Esophagus squamous epithelium (tissue), 5 donors: ENCODE results near the gene ANO5. TPM values are rescaled to one million over a fixed set of nuclear protein-coding genes. Genes with fewer than 3 reads are reported as not detected.

Source experiments
- DNase-seq: peaks from one replicate; lab custom pipeline; 2025; lab: John Stamatoyannopoulos, UW
- H3K27ac ChIP-seq, 4 donors: fragments of 200-600 bp; sonication (generic); one replicate each; pipeline ENCODE4 v1.5.1; 2016 to 2019; ENCODE audit warnings: mild to moderate bottlenecking in 1 of 4
- H3K27me3 ChIP-seq, 4 donors: fragments of 200-600 bp; sonication (generic); 1 replicate in 3 of 4; 2 replicates in 1 of 4; pipeline versions ENCODE4 v1.5.1 to v1.6.0; 2017 to 2021; ENCODE audit warnings: antibody characterized with exemption in 1 of 4
- H3K36me3 ChIP-seq, 3 donors: fragments of 200-600 bp; sonication (generic); one replicate each; pipeline ENCODE4 v1.5.1; 2016 to 2019
- H3K4me1 ChIP-seq, 3 donors: fragments of 200-600 bp; sonication (generic); one replicate each; pipeline ENCODE4 v1.5.1; 2017 to 2019
- H3K4me3 ChIP-seq, 4 donors: fragments of 200-600 bp; sonication (generic); 1 replicate in 3 of 4; 2 replicates in 1 of 4; pipeline ENCODE4 v1.5.1; 2016 to 2019; ENCODE audit warnings: mild to moderate bottlenecking in 2 of 4, moderate library complexity in 1 of 4
- H3K9me3 ChIP-seq, 3 donors: fragments of 200-600 bp; sonication (generic); one replicate each; pipeline ENCODE4 v1.5.1; 2016 to 2019
- POLR2A ChIP-seq, 4 donors: fragments of 450-650 bp; IDR thresholded peaks; one replicate each; pipeline ENCODE4 v1.6.1; 2017; ENCODE audit warnings: antibody characterized with exemption in 4 of 4, mild to moderate bottlenecking in 4 of 4, moderate library complexity in 3 of 4
- WGBS, 2 donors: methylation state at CpG; one replicate each; pipeline ENCODE4 v1.1.5; 2018; 5-methylcytosine and 5-hydroxymethylcytosine counted together
- intact Hi-C: fragments of 100-400 bp; cut with DNase I; formaldehyde crosslinking; loops from one replicate; pipeline ENCODE4 v1.15.0; 2022
- total RNA-seq, 4 donors: library from RNA; depleted of rRNA; stranded (reverse); fragments of >200 nt; gene quantifications; one replicate each; pipeline ENCODE4 v1.1.0, GENCODE V29; 2016
- TF ChIP-seq, protein P1 (sequence below), 6 experiments: fragments of 450-650 bp in 4 of 6; fragments of 200-600 bp in 2 of 6; sonication (generic) in 2 of 6; IDR thresholded peaks; one replicate each; pipeline ENCODE4 v1.5.1; 2016 to 2019; ENCODE audit warnings: antibody characterized with exemption in 6 of 6, mild to moderate bottlenecking in 4 of 6, moderate library complexity in 4 of 6
- donor health status: DM: yes; HTN: yes; CAD: no.

Gene ANO5
- total RNA-seq, 4 donors from 2014 or later, result 0.04 to 2.3 (median 0.39) TPM

DNA sequence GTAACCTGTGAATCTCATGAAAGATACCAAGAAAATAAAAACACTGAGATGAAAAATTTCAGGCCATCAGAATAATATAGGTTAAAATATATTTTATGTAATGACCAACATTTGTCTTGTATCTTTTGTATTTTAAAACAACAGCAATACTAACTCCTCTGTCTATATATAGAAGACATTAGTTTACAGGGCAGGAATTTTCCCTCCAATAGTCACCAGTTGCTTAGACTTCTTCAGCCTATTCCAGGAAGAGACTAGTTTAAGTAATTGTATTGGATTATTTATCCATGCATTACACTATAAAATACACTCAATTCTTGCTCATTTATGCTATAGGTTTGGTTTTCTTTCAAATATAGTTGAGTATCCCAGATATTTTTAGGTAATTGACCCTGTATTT, 24.1 kb downstream of the ANO5 start:
- no peaks in the 10 kb centered on the region for H3K27me3 ChIP-seq
- no peaks in the 10 kb centered on the region for H3K4me1 ChIP-seq
- H3K4me3 ChIP-seq, result no peak overlapping the region
- TF ChIP-seq POLR2A (IDR thresholded peaks at IDR 0.05), result no peak
- TF ChIP-seq, protein P1, sequence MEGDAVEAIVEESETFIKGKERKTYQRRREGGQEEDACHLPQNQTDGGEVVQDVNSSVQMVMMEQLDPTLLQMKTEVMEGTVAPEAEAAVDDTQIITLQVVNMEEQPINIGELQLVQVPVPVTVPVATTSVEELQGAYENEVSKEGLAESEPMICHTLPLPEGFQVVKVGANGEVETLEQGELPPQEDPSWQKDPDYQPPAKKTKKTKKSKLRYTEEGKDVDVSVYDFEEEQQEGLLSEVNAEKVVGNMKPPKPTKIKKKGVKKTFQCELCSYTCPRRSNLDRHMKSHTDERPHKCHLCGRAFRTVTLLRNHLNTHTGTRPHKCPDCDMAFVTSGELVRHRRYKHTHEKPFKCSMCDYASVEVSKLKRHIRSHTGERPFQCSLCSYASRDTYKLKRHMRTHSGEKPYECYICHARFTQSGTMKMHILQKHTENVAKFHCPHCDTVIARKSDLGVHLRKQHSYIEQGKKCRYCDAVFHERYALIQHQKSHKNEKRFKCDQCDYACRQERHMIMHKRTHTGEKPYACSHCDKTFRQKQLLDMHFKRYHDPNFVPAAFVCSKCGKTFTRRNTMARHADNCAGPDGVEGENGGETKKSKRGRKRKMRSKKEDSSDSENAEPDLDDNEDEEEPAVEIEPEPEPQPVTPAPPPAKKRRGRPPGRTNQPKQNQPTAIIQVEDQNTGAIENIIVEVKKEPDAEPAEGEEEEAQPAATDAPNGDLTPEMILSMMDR (IDR thresholded peaks at IDR 0.05), result no peak
- H3K9me3 ChIP-seq, result no peaks in the 10 kb centered on the region
- no peaks in the 10 kb centered on the region for H3K36me3 ChIP-seq
- intact Hi-C loops, result no loop called here
- DNase-seq, result no peak
- no peak overlapping the region for H3K27ac ChIP-seq

- TF ChIP-seq POLR2A (IDR thresholded peaks at IDR 0.05), result no peak
- TF ChIP-seq, protein P1 (IDR thresholded peaks at IDR 0.05), result no peak
- Histone ChIP-seq H3K27me3 (no peaks in the 10 kb centered on the region), H3K4me3 (no peak overlapping the region), H3K36me3 (no peaks in the 10 kb centered on the region), H3K9me3 (no peaks in the 10 kb centered on the region), H3K4me1 (no peaks in the 10 kb centered on the region), H3K27ac (no peak overlapping the region)
- intact Hi-C loops, result no loop called here
- DNase-seq, result no peak
- 92 to 95% methylated on average over 3 of the region's 3 CpGs for WGBS, 2 donors
Measured at GRCh38 chr11:22221143-22221542, 28.3 kb downstream of the ANO5 start.

DNA sequence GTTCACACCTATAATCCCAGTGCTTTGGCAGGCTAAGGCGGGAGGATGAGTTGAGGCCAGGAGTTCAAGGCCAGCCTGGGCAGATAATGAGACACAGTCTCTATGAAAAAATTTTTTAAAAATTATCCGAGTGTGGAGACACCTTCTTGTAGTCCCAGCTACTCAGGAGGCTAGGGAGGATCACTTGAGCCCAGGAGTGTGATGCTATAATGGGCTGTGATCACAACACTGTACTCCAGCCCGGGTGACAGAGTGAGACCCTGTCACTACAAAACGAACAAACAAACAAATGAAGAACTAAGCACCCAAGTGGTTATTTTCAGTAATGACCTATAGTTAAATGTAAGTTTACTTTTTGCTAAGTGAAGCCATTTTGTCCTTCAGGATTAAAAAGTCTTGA, 32.3 kb downstream of the ANO5 start:
- Histone ChIP-seq H3K27me3 (no peaks in the 10 kb centered on the region), H3K4me1 (no peaks in the 10 kb centered on the region), H3K36me3 (no peaks in the 10 kb centered on the region), H3K27ac (no peak overlapping the region), H3K9me3 (no peaks in the 10 kb centered on the region), H3K4me3 (no peak overlapping the region)
- intact Hi-C loops, result no loop called here
- TF ChIP-seq, protein P1 (IDR thresholded peaks at IDR 0.05), result no peak
- TF ChIP-seq POLR2A (IDR thresholded peaks at IDR 0.05), result no peak
- 54 to 72% methylated on average over 4 of the region's 4 CpGs for WGBS, 2 donors
- no peak for DNase-seq

GRCh38 chr11:22234743-22235142, 41.9 kb downstream of the ANO5 start:
- Histone ChIP-seq H3K4me1 (no peaks in the 10 kb centered on the region), H3K4me3 (no peak overlapping the region), H3K27ac (no peak overlapping the region), H3K36me3 (no peaks in the 10 kb centered on the region), H3K9me3 (no peaks in the 10 kb centered on the region), H3K27me3 (no peaks in the 10 kb centered on the region)
- WGBS, 2 donors, result 19 to 32% methylated on average over 1 of the region's 1 CpG
- no peak for DNase-seq
- no peak for TF ChIP-seq POLR2A (IDR thresholded peaks at IDR 0.05)
- TF ChIP-seq, protein P1 (IDR thresholded peaks at IDR 0.05), result no peak
- intact Hi-C loops, result no loop called here

DNA sequence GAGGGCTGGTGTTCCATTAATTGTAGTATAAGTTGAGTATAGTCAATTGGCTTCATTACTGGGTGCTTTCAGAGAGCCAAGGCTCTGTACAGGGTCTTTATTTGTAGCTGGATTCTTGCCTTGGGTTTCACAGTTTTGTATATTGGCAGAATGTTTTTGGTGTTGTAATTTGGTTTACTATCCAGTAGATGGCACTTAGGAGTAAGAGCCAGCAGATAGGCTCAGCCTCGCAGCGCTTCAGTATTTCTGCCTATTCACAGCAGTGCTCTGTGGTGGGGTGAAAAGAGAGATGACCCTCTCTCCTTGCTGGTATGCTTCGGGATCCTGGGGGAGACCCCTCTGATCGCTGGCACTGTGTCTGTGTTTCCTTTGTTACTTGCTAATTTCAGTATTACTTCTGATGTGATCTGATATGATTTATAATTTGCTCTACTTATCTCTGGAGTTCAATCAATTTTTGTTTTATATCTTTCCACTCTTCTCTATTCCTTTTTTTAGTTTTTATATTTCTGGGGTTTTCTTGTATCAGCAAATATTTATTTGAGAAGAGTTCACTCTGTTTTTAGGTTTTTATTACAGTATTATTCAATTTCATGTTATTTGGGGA, 52.2 kb downstream of the ANO5 start:
- H3K36me3 ChIP-seq, result no peaks in the 10 kb centered on the region
- H3K27me3 ChIP-seq, result no peaks in the 10 kb centered on the region
- WGBS, 2 donors, result 15 to 18% methylated on average over 4 of the region's 4 CpGs
- no peak overlapping the region for H3K27ac ChIP-seq
- no peaks in the 10 kb centered on the region for H3K9me3 ChIP-seq
- H3K4me1 ChIP-seq, result no peaks in the 10 kb centered on the region
- H3K4me3 ChIP-seq, result no peak overlapping the region
- TF ChIP-seq, protein P1 (IDR thresholded peaks at IDR 0.05), result peak in 3 of 6 experiments; percentile 23 to 47 (median 39)
- TF ChIP-seq POLR2A (IDR thresholded peaks at IDR 0.05), result no peak
- no peak for DNase-seq
- intact Hi-C loops, result no loop called here
